COLO829 (cell line): ENCODE results near the gene TRIM71.
"Not testable (repeated sequence)": the region's sequence is repeated elsewhere in the genome, so short reads cannot be mapped to it uniquely, and the experiment has no call there.

Source experiments
- DNase-seq: peaks from one replicate; pipeline ENCODE4 v3.0.0; 2012; ENCODE audit warnings: low spot score

TRIM71 gene

DNA sequence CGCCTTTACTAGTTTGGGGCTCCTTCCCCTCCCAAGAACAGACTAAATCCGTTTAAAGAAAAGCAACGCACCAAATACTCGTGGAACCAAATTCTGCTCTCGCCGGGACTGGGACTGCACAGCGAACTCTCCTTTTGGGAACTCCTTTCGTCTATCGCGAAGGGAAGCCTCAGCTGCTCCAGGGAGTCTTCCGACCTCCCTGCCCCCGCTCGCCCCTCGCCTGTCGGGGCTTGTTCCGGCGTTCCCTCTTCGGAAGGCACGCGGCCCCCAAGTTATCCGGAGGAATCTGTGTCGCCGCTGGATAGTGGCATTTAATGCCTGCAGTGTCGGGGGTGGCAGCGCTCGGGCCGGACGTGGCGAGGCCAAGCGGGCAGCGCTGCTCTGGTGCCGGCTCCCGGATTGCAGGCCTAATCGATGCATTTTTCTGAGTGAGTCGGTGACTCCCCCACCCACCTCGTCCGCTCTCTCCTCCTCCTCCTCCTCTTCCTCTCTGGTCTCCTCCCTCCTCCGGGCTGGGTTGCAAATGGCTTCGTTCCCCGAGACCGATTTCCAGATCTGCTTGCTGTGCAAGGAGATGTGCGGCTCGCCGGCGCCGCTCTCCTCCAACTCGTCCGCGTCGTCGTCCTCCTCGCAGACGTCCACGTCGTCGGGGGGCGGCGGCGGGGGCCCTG is at the start of gene TRIM71:
Gene TRIM71 (plus strand): TSS at position 440 of the 671 bp plus-strand sequence. CDS start 84 bp downstream, at position 524.
- DNase-seq: no peak

GRCh38 chr3:32778389-32778788 is 39.4 kb upstream of the TRIM71 start:
- no peak for DNase-seq

DNA sequence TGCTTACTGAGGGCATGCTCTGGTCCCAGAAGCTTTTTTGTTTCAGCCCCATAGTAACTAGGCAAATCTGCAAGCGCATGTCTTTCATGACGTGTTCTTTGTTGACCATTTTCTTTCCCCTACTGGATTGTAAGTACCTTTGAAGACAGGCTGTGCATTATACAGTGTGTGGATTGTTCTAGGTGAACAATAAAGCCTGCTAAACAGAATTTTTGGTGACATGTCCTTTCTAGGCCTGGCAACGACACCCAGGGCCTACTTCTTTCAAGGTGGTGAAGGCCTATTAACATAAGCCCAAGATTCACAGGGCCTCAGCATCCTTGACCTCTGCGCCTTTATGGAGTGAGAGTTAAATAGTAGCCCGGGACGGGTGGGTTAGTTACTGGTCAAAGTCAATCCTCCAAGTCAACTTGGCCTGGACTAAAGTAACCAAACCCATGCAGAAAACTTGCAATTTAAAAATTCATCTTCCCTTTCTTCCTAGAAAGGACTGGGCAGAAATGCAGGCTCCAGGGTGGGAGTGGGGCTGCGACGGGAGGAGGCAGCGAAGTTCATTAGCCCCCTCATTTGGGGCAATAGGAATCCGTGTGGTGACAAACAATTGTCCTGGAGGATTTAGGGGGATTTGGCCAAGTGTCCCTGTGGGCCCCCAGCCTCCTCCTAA is 37.6 kb upstream of the TRIM71 start:
- no peak for DNase-seq

DNA sequence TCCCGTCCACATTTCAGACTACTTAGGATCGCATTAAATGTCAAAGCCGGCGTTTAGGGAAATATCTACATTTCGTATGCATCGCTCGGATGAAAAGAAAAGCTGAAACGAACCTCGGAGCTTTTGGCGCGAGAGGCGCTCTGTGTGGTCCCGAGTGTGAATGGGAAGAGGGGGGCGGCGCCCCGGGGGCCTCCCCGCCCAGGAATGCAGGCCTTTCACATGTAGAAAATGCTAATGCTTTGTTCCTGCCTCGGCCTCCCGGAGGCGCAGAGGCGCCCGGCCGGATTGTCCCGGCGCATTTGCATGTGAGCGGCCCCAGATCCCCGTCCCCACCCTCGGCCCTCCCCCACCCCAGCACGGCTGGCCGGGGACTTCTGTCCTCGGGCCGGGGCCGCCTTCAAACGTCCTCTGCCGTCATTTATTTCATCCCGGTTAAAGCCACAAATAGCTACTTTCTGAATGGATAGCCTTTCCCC is 37.0 kb upstream of the TRIM71 start:
- no peak for DNase-seq

- peak; percentile 64 for DNase-seq
Measured at GRCh38 chr3:32781211-32781968, 36.4 kb upstream of the TRIM71 start.

DNA sequence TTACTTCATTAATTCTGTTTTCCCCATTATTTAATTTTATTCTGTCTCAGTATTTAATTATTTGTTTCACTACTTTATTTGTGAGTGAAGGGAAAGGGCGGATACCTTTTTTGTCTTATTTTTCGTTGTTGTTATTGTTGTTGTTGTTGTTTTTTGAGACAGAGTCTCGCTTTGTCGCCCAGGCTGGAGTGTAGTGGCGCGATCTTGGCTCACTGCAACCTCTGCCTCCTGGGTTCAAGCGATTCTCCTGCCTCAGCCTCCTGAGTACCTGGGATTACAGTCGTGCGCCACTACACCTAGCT is 35.9 kb upstream of the TRIM71 start:
- not testable (repeated sequence) for DNase-seq

GRCh38 chr3:32782407-32782806 is 35.4 kb upstream of the TRIM71 start:
- no peak for DNase-seq

DNA sequence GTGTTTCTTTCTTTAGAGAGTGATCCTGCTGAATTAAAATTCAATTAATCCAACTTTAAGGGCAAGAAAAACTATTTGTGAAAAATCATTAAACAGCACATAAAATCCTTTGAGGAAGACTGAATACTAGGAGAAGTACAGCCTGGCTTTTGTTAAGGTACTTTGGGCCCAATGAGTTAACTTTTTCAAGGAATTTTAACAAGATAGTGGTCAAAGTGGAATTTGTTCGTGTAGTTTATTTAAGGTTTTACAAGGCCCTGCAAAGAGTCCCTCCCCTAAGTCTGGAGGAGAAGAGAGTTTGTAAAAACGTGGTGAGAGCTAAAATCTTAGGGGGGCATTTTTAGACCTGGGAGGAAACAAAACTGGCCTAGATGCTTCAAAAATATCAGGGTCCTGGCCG is 26.0 kb upstream of the TRIM71 start:
- DNase-seq: no peak

- DNase-seq: no peak
Measured at GRCh38 chr3:32794487-32795308, 23.1 kb upstream of the TRIM71 start.

DNA sequence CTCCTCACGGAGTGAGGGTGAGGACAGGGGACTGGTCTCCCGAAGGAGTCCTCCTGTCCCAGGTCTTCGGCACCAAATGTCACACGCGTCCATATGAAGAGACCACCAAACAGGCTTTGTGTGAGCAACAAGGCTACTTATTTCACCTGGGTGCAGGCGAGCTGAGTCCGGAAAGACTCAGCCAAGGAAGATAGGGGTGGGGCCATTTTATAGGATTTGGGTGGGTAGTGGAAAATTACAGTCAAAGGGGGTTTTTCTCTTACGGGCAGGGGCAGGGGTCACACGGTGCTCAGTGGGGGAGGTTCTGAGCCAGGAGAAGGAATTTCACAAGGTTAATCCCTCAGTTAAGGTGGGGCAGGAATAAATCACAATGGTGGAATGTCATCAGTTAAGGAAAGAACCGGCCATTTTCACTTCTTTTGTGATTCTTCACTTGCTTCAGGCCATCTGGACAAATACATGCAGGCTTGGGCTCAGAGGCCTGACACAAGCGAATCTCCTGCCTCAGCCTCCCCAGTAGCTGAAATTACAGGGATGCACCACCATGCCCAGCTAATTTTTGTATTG is 21.3 kb upstream of the TRIM71 start:
- DNase-seq: not testable (repeated sequence)

GRCh38 chr3:32797776-32798175 is 20.0 kb upstream of the TRIM71 start:
- no peak for DNase-seq

- not testable (repeated sequence) for DNase-seq
Measured at GRCh38 chr3:32801440-32801839, 16.4 kb upstream of the TRIM71 start.

DNA sequence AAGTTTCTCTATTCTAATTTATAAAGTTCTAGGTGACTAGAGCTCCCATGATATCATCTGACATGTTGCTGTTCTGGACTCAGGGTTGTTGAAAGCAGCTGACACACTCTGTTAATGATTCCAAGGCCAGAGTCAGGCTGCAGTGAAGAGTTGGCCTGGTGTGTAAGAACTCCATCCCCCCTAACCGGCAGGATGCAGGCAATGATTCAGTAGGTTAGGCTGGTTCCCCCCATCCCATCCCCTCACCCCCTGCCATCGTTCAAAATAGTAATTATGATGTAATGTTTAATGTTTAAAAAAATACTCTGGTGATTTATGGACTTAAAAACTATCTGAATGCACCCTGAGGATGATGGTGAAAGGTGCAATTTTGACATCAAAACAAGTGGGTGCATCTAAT is 4.6 kb upstream of the TRIM71 start:
- DNase-seq: no peak

- DNase-seq: no peak
Measured at GRCh38 chr3:32814361-32814760, 3.4 kb upstream of the TRIM71 start.

- no peak for DNase-seq
Measured at GRCh38 chr3:32815841-32816438, 1.9 kb upstream of the TRIM71 start.

DNA sequence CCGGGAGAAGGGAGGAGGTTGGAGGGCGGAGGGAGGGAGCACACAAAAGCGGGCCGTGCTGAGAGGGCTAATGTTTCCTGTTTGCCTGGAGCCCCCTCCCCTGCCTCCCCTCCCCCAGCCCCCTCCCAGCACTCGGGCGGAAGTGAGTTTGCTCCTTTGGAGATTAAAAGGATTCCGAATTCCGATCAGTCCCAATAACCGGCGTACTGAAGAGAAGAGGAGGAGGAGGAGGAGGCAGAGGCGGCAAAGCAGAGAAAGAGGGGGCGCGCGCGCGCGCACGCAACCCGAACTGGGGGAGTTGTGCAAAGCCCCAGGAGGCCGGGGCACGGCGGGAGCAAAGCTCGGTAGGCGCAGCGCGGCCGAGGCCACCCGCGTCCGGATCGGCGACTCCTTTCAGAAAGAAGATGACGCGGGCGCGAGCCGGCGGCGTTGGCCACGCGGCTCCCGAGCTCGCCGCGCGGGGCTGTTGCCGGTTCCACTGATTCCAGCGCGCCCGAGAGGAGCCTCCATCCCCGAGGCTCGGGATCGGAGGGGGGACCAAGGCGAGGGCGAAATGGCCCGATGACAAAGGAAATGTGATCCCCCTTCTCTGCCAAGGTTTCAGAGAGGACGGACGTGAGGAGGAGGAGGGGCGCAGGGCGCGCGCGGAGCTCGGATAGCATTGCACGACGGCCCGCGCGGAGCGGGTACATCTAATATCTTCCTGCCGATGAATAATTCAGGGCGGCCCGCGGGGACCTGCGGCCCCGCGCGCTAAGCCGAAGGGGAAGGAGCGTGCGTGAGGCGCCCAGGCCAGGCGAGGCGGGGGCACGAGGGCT is 1.1 kb upstream of the TRIM71 start:
- no peak for DNase-seq

GRCh38 chr3:32817257-32817557 is 590 bp upstream of the TRIM71 start:
- DNase-seq: no peak

- no peak for DNase-seq
Measured at GRCh38 chr3:32818229-32818969, 602 bp downstream of the TRIM71 start.

- no peak for DNase-seq
Measured at GRCh38 chr3:32818970-32819511, 1.2 kb downstream of the TRIM71 start.
